ENCODE measurements around the gene SEC14L5.

GRCh38 chr16:4937782-4938682 is 20.1 kb upstream of the SEC14L5 start:
- TF ChIP-seq CTCF (conservative IDR thresholded peaks at IDR 0.05; ENCODE audit: low read depth in 2 of 2) (no peak), ZNF114 (CRISPR knock-in tag; IDR thresholded peaks at IDR 0.05) (no peak), EZH2 (IDR thresholded peaks at IDR 0.05; ENCODE audit: low read depth, unreplicated experiment) (no peak), REST (IDR thresholded peaks at IDR 0.05; ENCODE audit: unreplicated experiment) (no peak), POLR2AphosphoS5 (IDR thresholded peaks at IDR 0.05; ENCODE audit: low read depth) (no peak), EZH2phosphoT487 (IDR thresholded peaks at IDR 0.05; ENCODE audit: unreplicated experiment) (no peak)
